Liver (tissue), 9 donors: ENCODE data around the gene EGLN2. TPM values are rescaled to one million over a fixed set of nuclear protein-coding genes. Genes with fewer than 3 reads are reported as not detected.
A peak's percentile ranks its signal among the peaks of the same experiment; 100 is the strongest.
"Not testable (repeated sequence)": the region's sequence is repeated elsewhere in the genome, so short reads cannot be mapped to it uniquely, and the experiment has no call there.

Experiments
- DNase-seq: peaks from one replicate; pipeline ENCODE4 v3.0.0-alpha.2; 2017; ENCODE audit warnings: low spot score
- H3K27ac ChIP-seq, 2 donors: one replicate each; pipeline ENCODE4 v1.7.0; 2013; ENCODE audit warnings: inconsistent platforms in 2 of 2, low read length in 2 of 2, control low read depth in 1 of 2, low read depth in 1 of 2, mild to moderate bottlenecking in 1 of 2
- H3K27me3 ChIP-seq, 4 donors: one replicate each; pipeline versions ENCODE4 v1.6.1 to v1.7.0; 2013; ENCODE audit warnings: low read length in 3 of 4, inconsistent platforms in 1 of 4, mild to moderate bottlenecking in 1 of 4, moderate library complexity in 1 of 4; ENCODE audit not compliant: control insufficient read depth in 4 of 4, insufficient read depth in 4 of 4
- H3K36me3 ChIP-seq, 4 donors: one replicate each; pipeline versions ENCODE4 v1.6.1 to v1.7.0; 2013; ENCODE audit warnings: low read length in 3 of 4, mild to moderate bottlenecking in 3 of 4, low read depth in 1 of 4, moderate library complexity in 1 of 4; ENCODE audit not compliant: control insufficient read depth in 4 of 4, insufficient read depth in 3 of 4
- H3K4me1 ChIP-seq, 4 donors: one replicate each; pipeline versions ENCODE4 v1.6.1 to v1.7.0; 2013; ENCODE audit warnings: low read length in 3 of 4, mild to moderate bottlenecking in 3 of 4, moderate library complexity in 1 of 4; ENCODE audit not compliant: control insufficient read depth in 4 of 4, insufficient read depth in 4 of 4
- H3K4me3 ChIP-seq, 3 donors: one replicate each; pipeline versions ENCODE4 v1.6.1 to v1.7.0; 2013; ENCODE audit warnings: low read length in 3 of 3, control low read depth in 1 of 3, low read depth in 1 of 3, mild to moderate bottlenecking in 1 of 3
- H3K9ac ChIP-seq, 2 donors: one replicate each; pipeline ENCODE4 v1.7.0; 2013; ENCODE audit warnings: low read length in 2 of 2, mild to moderate bottlenecking in 2 of 2, moderate library complexity in 2 of 2, control low read depth in 1 of 2, low read depth in 1 of 2
- H3K9me3 ChIP-seq, 4 donors: one replicate each; pipeline versions ENCODE4 v1.6.1 to v1.7.0; 2013; ENCODE audit warnings: low read length in 3 of 4; ENCODE audit not compliant: control insufficient read depth in 4 of 4
- HNF4A ChIP-seq, 2 donors: conservative IDR thresholded peaks; 2 replicates each; pipeline ENCODE4 v1.6.1; 2016; ENCODE audit warnings: antibody characterized with exemption in 2 of 2, mild to moderate bottlenecking in 2 of 2
- HNF4G ChIP-seq: IDR thresholded peaks from 2 replicates; pipeline ENCODE4 v1.6.1; 2016; ENCODE audit warnings: antibody characterized with exemption
- RAD21 ChIP-seq, 2 donors: IDR thresholded peaks; 2 replicates each; pipeline ENCODE4 v1.6.1; 2016; ENCODE audit warnings: antibody characterized with exemption in 2 of 2, mild to moderate bottlenecking in 2 of 2
- REST ChIP-seq: IDR thresholded peaks from 2 replicates; pipeline ENCODE4 v1.6.1; 2016; ENCODE audit warnings: antibody characterized with exemption, mild to moderate bottlenecking
- RXRA ChIP-seq, 2 donors: IDR thresholded peaks; 2 replicates each; pipeline ENCODE4 v1.6.1; 2017 to 2018; ENCODE audit warnings: antibody characterized with exemption in 2 of 2, mild to moderate bottlenecking in 1 of 2
- SP1 ChIP-seq: IDR thresholded peaks from 2 replicates; pipeline ENCODE4 v1.6.1; 2018; ENCODE audit warnings: antibody characterized with exemption, mild to moderate bottlenecking
- TAF1 ChIP-seq: conservative IDR thresholded peaks from 2 replicates; pipeline ENCODE4 v1.6.1; 2016; ENCODE audit warnings: antibody characterized with exemption, mild to moderate bottlenecking
- YY1 ChIP-seq: IDR thresholded peaks from 2 replicates; pipeline ENCODE4 v1.6.1; 2016; ENCODE audit warnings: antibody characterized with exemption, mild to moderate bottlenecking
- WGBS: extraction: QIAGEN DNeasy Blood & Tissue Kit; methylation state at CpG from one replicate; pipeline ENCODE4 v1.1.7; 2013; 5-methylcytosine and 5-hydroxymethylcytosine counted together
- polyA plus RNA-seq, 2 donors: library from polyadenylated mRNA; stranded (reverse) in 1 of 2; unstranded in 1 of 2; fragments of 200-250 nt in 1 of 2; fragments of >200 nt in 1 of 2; fragmentation: Nextera tagmentation in 1 of 2; extraction: Ambion mirVana in 1 of 2; gene quantifications; one replicate each; pipeline versions ENCODE4 v1.2.1 to v1.2.3, GENCODE V29; 2013 to 2015
- total RNA-seq, 2 donors: library from RNA; depleted of rRNA; stranded (reverse); fragments of >200 nt; gene quantifications; one replicate each; pipeline ENCODE4 v1.2.3, GENCODE V29; 2014
- donor health status: healthy.
- donor health status: healthy.
- donor health status: healthy.
- donor health status: healthy.
- donor health status: healthy.

Gene EGLN2
- total and polyA plus RNA-seq, 4 donors: 34.8 to 56.3 (median 47.7) TPM

DNA sequence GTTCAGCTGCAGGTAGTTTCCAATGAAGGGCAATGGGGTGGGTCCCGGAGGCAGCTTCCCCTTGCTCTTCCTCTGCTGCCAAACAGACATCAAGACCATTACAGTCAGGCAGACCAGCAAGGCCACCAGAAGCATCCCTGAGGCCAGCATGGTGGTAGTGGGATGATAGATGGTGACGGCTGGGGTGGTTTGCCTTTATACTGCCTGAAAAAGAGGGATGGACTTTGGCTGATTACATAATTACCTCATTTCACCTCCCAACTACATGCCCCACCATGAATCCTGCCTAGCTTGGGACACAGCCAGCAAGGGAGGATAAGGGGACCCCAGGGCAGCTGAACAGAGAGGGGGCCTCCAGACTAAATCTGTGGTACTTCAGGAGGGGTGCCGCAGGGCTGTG, 51.3 kb downstream of the EGLN2 start, which contains the start of gene CYP2A6:
TSS of gene CYP2A6 (minus strand) at position 171 of the 400 bp plus-strand sequence. CDS start at position 150, 21 bp downstream.
- peak within 1 kb of the TSS; percentile 78 to 85 for H3K27ac ChIP-seq
- H3K9me3 ChIP-seq, H3K36me3 ChIP-seq, DNase-seq, H3K27me3 ChIP-seq: not testable (repeated sequence)
- H3K4me1 ChIP-seq: peaks cover 3 to 18% (median 10%) of the 10 kb centered on the region in 4 donors
- TF ChIP-seq TAF1 (peak; percentile 91), HNF4A (conservative IDR thresholded peaks at IDR 0.05) (peak; percentile 68 to 82), RAD21 (IDR thresholded peaks at IDR 0.05) (peak in 1 of 2 donors; percentile 36), SP1 (peak; percentile 61), HNF4G (peak; percentile 60), REST (peak; percentile 18), YY1 (peak; percentile 16), RXRA (IDR thresholded peaks at IDR 0.05) (peak; percentile 58 to 76)
- peak within 1 kb of the TSS; percentile 40 to 74 (median 45) for H3K4me3 ChIP-seq
- WGBS: 58% methylated on average over 3 of the region's 3 CpGs
- H3K9ac ChIP-seq: peak within 1 kb of the TSS; percentile 58 to 80

DNA sequence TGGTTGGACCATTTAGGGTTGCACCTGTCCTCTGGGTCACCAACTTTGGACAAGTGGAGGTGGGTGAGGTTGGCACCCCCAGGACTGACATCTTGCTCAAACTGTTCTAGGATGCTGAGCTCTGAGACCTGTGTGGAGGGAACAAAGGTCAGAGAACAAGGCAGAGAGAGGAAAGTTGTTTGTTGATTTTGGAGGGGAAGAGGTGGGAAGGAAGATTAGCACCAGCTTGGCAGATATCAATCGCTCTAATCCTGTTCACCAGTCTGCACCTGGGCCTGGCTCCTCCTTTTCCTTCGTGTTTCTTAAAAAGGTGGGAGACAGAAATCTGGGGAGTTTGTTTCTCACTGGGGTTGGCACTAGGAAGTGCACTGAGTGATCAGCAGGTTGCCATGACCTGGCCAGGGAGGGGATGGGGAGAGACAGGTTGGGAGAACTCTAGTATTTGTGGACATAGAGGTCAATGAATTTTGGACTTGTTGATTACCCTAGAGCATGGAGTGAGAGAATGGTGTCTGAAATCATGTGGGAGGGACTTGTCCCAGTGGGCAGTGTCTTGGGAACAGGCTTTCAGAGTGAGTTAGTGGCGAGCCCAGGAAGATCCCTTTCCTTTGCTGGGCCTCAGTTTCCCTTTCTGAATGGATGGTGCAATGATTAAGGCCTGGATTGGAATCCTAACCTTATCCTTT, 53.6 kb downstream of the EGLN2 start:
- Histone ChIP-seq H3K27ac (peak overlapping the region; percentile 73 to 80), H3K4me1 (peaks cover 3 to 18% (median 10%) of the 10 kb centered on the region in 4 donors)
- not testable (repeated sequence) for H3K4me3 ChIP-seq, H3K9me3 ChIP-seq, H3K9ac ChIP-seq, H3K36me3 ChIP-seq, H3K27me3 ChIP-seq, DNase-seq
- WGBS: 26% methylated on average over 2 of the region's 3 CpGs
- TF ChIP-seq HNF4A (conservative IDR thresholded peaks at IDR 0.05) (peak; percentile 27 to 67), HNF4G (peak; percentile 15), SP1 (peak; percentile 60), RXRA (IDR thresholded peaks at IDR 0.05) (peak in 1 of 2 donors; percentile 37)

Other genes starting within 250 kb of the EGLN2 start
- 10 to 100 TPM; 10.1 to 11.0 TPM for gene SHKBP1, start 222.3 kb upstream of the EGLN2 start, total RNA-seq
- gene SHKBP1, start 222.3 kb upstream of the EGLN2 start, polyA plus RNA-seq: 10 to 100 TPM; 19.8 to 22.9 TPM
- 10 to 100 TPM; 14.0 to 21.6 TPM for gene LTBP4, start 197.8 kb upstream of the EGLN2 start, total RNA-seq
- gene LTBP4, start 197.8 kb upstream of the EGLN2 start, polyA plus RNA-seq: 10 to 100 TPM in 1 of 2 donors, 1 to 10 TPM in 1; 9.6 to 28.7 TPM
- 1 to 10 TPM; 1.4 to 3.9 TPM for gene NUMBL, start 108.5 kb upstream of the EGLN2 start, total RNA-seq
- gene NUMBL, start 108.5 kb upstream of the EGLN2 start, polyA plus RNA-seq: 1 to 10 TPM; 1.1 to 4.6 TPM
- gene COQ8B, start 82.3 kb upstream of the EGLN2 start, total RNA-seq: 10 to 100 TPM; 15.2 to 24.7 TPM
- 10 to 100 TPM in 1 of 2 donors, 1 to 10 TPM in 1; 6.4 to 30.6 TPM for gene COQ8B, start 82.3 kb upstream of the EGLN2 start, polyA plus RNA-seq
- gene ITPKC, start 82.1 kb upstream of the EGLN2 start, total RNA-seq: 10 to 100 TPM in 1 of 2 donors, 1 to 10 TPM in 1; 5.1 to 12.5 TPM
- gene ITPKC, start 82.1 kb upstream of the EGLN2 start, polyA plus RNA-seq: 10 to 100 TPM in 1 of 2 donors, 1 to 10 TPM in 1; 4.2 to 10.2 TPM
- gene ACTMAP, start 48.7 kb upstream of the EGLN2 start, total RNA-seq: 1 to 10 TPM in 1 of 2 donors, under 1 TPM in 1; 0.93 to 1.8 TPM
- gene ACTMAP, start 48.7 kb upstream of the EGLN2 start, polyA plus RNA-seq: 1 to 10 TPM; 4.2 to 7.7 TPM
- gene SNRPA, start 48.0 kb upstream of the EGLN2 start, total RNA-seq: 10 to 100 TPM; 11.8 to 27.1 TPM
- 10 to 100 TPM; 12.4 to 21.6 TPM for gene SNRPA, start 48.0 kb upstream of the EGLN2 start, polyA plus RNA-seq
- gene MIA, start 23.7 kb upstream of the EGLN2 start, total RNA-seq: under 1 TPM in 1 of 2 donors, not detected in 1; 0.42 TPM
- gene MIA, start 23.7 kb upstream of the EGLN2 start, polyA plus RNA-seq: under 1 TPM in 1 of 2 donors, not detected in 1; 0.44 TPM
- 1 to 10 TPM; 5.5 to 9.0 TPM for gene RAB4B, start 20.9 kb upstream of the EGLN2 start, total RNA-seq
- 10 to 100 TPM; 16.8 to 16.9 TPM for gene RAB4B, start 20.9 kb upstream of the EGLN2 start, polyA plus RNA-seq
- gene CYP2A6, start 51.3 kb downstream of the EGLN2 start, total RNA-seq: 10 to 100 TPM in 1 of 2 donors, under 1 TPM in 1; 0.09 to 56.1 TPM
- gene CYP2A6, start 51.3 kb downstream of the EGLN2 start, polyA plus RNA-seq: 1,000 to 10,000 TPM in 1 of 2 donors, 10 to 100 TPM in 1; 63.1 to 1,020 TPM
- gene CYP2A7, start 83.0 kb downstream of the EGLN2 start, total RNA-seq: 1 to 10 TPM in 1 of 2 donors, not detected in 1; 7.4 TPM
- gene CYP2A7, start 83.0 kb downstream of the EGLN2 start, polyA plus RNA-seq: 10 to 100 TPM in 1 of 2 donors, 1 to 10 TPM in 1; 3.3 to 57.9 TPM
- gene CYP2B6, start 192.1 kb downstream of the EGLN2 start, total RNA-seq: 10 to 100 TPM in 1 of 2 donors, not detected in 1; 13.0 TPM
- gene CYP2B6, start 192.1 kb downstream of the EGLN2 start, polyA plus RNA-seq: 100 to 1,000 TPM in 1 of 2 donors, 10 to 100 TPM in 1; 16.6 to 751 TPM